Measurements from ENCODE around the gene TTC19.
"Not testable (repeated sequence)": the region's sequence is repeated elsewhere in the genome, so short reads cannot be mapped to it uniquely, and the experiment has no call there.

TTC19 gene

GRCh38 chr17:16033729-16034349 is 34.2 kb downstream of the TTC19 start:
- DNase-seq = no peak

- DNase-seq = no peak
Observed at GRCh38 chr17:16036261-16036660, 36.6 kb downstream of the TTC19 start.

GRCh38 chr17:16037636-16038035 is 38.0 kb downstream of the TTC19 start:
- no peak for DNase-seq

GRCh38 chr17:16040710-16041251 is 41.2 kb downstream of the TTC19 start:
- no peak for DNase-seq

GRCh38 chr17:16044487-16044886 is 44.9 kb downstream of the TTC19 start:
- no peak for DNase-seq

- DNase-seq = no peak
Observed at GRCh38 chr17:16046966-16047365, 47.3 kb downstream of the TTC19 start.

- DNase-seq = no peak
Observed at GRCh38 chr17:16048811-16049449, 49.3 kb downstream of the TTC19 start.

GRCh38 chr17:16050844-16051243 is 51.2 kb downstream of the TTC19 start:
- no peak for DNase-seq

GRCh38 chr17:16052486-16052885 is 52.9 kb downstream of the TTC19 start:
- no peak for DNase-seq

GRCh38 chr17:16055139-16055538 is 55.5 kb downstream of the TTC19 start:
- DNase-seq = not testable (repeated sequence)

GRCh38 chr17:16061631-16062030 is 62.0 kb downstream of the TTC19 start:
- DNase-seq = no peak

- DNase-seq = no peak
Observed at GRCh38 chr17:16066125-16066524, 66.5 kb downstream of the TTC19 start.

GRCh38 chr17:16068323-16068722 is 68.7 kb downstream of the TTC19 start:
- DNase-seq = no peak

- no peak for DNase-seq
Observed at GRCh38 chr17:16072031-16072430, 72.4 kb downstream of the TTC19 start.

GRCh38 chr17:16073845-16074244 is 74.2 kb downstream of the TTC19 start:
- no peak for DNase-seq

- no peak for DNase-seq
Observed at GRCh38 chr17:16074423-16074822, 74.8 kb downstream of the TTC19 start.

- DNase-seq = no peak
Observed at GRCh38 chr17:16075949-16076348, 76.3 kb downstream of the TTC19 start.

Measured in hematopoietic multipotent progenitor cell treated with erythropoietin and hydrocortisone succinate and interleukin-3 and kit ligand, for 4 days (in vitro differentiated cells).